RWPE1 (cell line): ENCODE measurements around the gene IFT81.

Experiments used
- CTCF ChIA-PET: fragments of 350-600 bp; sonication (Branson Sonifier 250); formaldehyde crosslinking; extraction: SDS; loops from one replicate; lab custom pipeline; 2021; lab: Yijun Ruan, JAX
- POLR2A ChIA-PET: fragments of 400-600 bp; formaldehyde crosslinking; extraction: SDS; loops from one replicate; lab custom pipeline; 2020; ENCODE audit warnings: antibody characterized with exemption; ENCODE audit not compliant: low non-redundant PET; lab: Yijun Ruan, JAX
- DNase-seq: peaks from one replicate; pipeline ENCODE4 v3.0.0; 2012; ENCODE audit warnings: low spot score
- H3K27ac ChIP-seq: fragments of 450-650 bp; 2 replicates; pipeline ENCODE4 v1.5.1; 2017
- CTCF ChIP-seq: fragments of 450-650 bp; conservative IDR thresholded peaks from 2 replicates; pipeline ENCODE4 v1.5.1; 2017; ENCODE audit warnings: low read depth, mild to moderate bottlenecking

The IFT81 gene

GRCh38 chr12:110170535-110171185, 46.5 kb downstream of the IFT81 start:
- ChIA-PET POLR2A (no interaction called here), CTCF (no interaction called here)
- H3K27ac ChIP-seq, result no peak overlapping the region
- DNase-seq, result no peak
- no peak for TF ChIP-seq CTCF

GRCh38 chr12:110171186-110171538, 47.0 kb downstream of the IFT81 start:
- ChIA-PET CTCF (no interaction called here), POLR2A (no interaction called here)
- no peak for TF ChIP-seq CTCF
- no peak for DNase-seq
- no peak overlapping the region for H3K27ac ChIP-seq

- no peak for DNase-seq
- H3K27ac ChIP-seq, result no peak overlapping the region
- no peak for TF ChIP-seq CTCF
- CTCF ChIA-PET, result no interaction called here
- POLR2A ChIA-PET, result no interaction called here
These were observed 47.5 kb downstream of the IFT81 start for GRCh38 chr12:110171636-110172035.

- TF ChIP-seq CTCF, result no peak
- POLR2A ChIA-PET, result no interaction called here
- CTCF ChIA-PET, result no interaction called here
- no peak for DNase-seq
- no peak overlapping the region for H3K27ac ChIP-seq
These were observed 50.3 kb downstream of the IFT81 start for GRCh38 chr12:110174373-110174996.

- TF ChIP-seq CTCF, result no peak
- CTCF ChIA-PET, result interaction anchor here (0.5 kb wide), 1 partner anchor 755 kb away, joined by 3 read pairs; no protein-coding TSS in a partner anchor
- POLR2A ChIA-PET, result no interaction called here
- DNase-seq, result no peak
- no peak overlapping the region for H3K27ac ChIP-seq
These were observed 51.0 kb downstream of the IFT81 start for GRCh38 chr12:110175201-110175600.

- ChIA-PET POLR2A (no interaction called here), CTCF (no interaction called here)
- no peak for TF ChIP-seq CTCF
- H3K27ac ChIP-seq, result no peak overlapping the region
- DNase-seq, result no peak
These were observed 52.6 kb downstream of the IFT81 start for GRCh38 chr12:110176745-110177144.
